NCI-H146 (cell line): Measurements from ENCODE around the gene HECTD1.
"Not testable (repeated sequence)": the region's sequence is repeated elsewhere in the genome, so short reads cannot be mapped to it uniquely, and the experiment has no call there.

ENCODE experiments used
- DNase-seq: peaks from one replicate; lab custom pipeline; 2025; lab: John Stamatoyannopoulos, UW

HECTD1 gene

DNA sequence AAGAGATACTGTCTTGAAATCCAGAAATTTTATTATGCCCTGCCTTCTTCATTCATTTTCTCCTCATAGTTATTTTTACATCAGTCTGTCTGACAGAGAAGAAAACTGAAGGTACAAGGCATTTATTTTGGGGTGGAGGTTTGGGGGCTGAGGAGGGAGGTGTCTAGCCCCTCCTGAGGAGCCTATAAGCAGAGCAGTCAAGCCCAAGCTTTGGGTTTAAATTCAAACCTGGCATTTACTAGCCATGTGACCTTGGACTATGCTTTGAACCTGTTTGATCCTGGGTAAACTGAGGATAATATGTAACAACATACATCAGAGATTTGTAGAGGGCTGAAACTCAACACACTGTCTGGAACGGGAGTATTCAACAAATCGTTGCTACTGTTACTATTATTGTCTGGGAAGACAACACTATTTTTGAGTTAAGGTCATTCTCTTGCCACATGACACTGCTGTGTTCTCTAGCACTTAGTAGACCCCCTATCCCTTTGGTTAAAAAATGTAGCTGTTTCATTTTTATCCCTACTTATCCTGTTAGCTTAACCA, 115.4 kb downstream of the HECTD1 start:
- no peak for DNase-seq

DNA sequence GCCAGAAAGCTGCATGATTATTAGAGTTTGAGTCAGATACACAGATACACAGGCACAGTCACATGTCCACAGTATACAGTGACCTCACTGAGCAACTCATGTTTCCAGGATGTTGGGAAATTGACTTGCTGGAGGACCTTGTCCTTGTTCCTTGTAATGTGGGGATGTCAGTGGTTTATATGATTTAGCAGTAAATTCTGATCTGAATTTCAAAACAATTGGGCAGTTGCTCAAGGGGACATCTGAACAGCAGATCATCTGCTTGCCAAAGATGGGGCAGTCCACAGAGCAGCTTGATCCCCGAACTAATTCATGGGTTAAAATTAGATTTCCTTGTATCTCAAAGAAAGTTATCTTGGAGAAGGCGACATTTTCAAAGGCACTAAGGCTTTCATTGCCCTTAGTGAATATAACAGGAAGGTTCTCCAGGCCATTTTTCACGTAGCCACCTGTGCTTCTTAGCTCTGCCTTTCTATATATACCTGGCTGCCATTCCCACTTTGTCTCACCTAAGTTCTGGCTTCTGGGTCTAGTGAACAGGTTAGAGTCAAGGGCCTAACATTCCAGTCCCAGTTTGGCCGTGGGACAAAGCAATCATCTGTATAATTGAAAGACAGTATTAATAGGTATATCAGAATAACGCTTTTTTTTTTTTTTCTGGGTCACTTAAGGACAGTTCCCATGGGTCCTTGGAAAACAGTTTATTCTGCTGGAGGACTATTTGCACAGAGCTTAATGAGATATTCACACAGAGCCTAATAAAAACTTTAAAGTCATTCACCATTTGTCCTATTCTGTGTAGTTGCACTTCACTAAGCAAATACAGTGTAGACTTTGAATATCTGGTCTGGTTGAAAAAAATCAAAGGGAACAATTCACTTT, 116.5 kb downstream of the HECTD1 start:
- DNase-seq: peak; percentile 48

GRCh38 chr14:31086466-31086865, 121.1 kb downstream of the HECTD1 start:
- not testable (repeated sequence) for DNase-seq

- DNase-seq: no peak
These were observed 122.6 kb downstream of the HECTD1 start for GRCh38 chr14:31085027-31085426.

DNA sequence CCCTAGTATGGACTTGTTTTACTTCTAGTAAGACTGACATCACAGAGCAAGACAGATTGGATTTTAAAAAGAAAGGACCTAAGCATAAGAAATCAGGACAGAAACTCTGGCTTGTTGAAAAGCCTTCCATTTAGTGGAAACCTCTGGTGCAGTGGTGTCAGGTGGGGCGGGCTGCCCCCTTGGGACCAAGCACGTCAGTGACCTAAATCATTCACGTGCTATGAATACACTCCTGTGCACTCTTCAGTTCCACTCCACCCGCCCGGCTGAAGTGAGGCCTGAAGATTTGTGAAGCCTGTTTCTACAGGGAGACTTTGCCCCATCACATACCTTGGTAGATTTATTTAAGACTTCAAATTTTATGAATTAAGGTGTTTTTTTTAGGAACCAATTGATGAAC, 123.2 kb downstream of the HECTD1 start:
- DNase-seq: no peak

GRCh38 chr14:31083781-31084180, 123.8 kb downstream of the HECTD1 start:
- no peak for DNase-seq

GRCh38 chr14:31080484-31080883, 127.1 kb downstream of the HECTD1 start:
- no peak for DNase-seq

GRCh38 chr14:31080056-31080455, 127.5 kb downstream of the HECTD1 start:
- DNase-seq: no peak

DNA sequence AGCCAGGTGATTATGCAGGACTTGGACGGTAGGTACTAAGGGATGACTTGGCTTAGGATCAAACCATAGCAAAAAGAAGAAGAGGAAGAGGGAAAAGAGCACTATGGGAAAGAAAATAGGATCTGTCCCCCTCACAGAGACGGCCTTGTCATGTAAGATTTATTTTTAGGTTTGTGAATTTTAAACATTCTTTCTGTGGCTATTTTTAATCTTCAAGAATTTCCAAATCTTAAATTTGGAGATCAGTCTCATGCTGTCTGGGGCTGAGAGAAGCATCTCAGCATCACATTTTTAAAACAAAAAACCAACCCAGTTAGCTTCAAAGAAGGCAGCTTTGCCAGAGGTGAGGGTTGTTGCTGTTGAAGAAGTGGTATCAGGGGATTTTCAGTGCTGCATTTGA, 128.8 kb downstream of the HECTD1 start:
- DNase-seq: no peak

DNA sequence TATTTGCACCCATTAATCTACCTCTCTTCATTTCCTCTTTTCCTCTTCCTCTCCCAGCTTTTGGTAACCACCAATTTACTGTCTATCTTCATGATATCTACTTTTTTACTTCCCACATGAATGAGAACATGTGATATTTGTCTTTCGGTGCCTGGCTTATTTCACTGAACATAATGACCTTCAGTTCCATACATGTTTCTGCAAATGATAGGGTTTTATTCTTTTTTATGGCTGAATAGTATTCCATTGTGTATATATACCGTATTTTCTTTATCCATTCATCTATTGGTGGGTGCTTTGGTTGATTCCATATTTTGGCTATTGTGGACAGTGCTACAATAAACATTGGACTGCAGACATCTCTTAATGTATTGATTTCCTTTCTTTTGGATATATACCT, 132.4 kb downstream of the HECTD1 start:
- DNase-seq: no peak

- no peak for DNase-seq
These were observed 136.4 kb downstream of the HECTD1 start for GRCh38 chr14:31071151-31071550.

- DNase-seq: no peak
These were observed 137.2 kb downstream of the HECTD1 start for GRCh38 chr14:31070431-31070830.

DNA sequence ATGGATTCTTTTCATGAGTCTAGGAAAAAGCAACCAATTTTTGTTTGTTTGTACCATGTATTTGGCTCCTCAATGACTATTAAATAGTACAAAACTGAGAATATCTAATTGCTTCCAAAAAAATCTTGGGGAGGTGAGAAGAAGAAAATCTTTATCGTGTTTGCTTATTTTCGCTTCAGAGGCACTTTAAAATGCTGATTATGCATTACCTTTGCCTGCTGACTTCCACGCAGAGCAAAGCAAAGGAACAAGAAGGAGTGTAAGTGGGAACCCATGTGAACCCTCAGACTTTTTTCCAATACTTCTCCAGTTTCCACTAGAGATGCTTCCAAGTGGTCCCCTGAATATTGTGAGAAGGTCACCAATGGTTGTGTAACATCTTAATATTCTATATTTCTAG, 138.2 kb downstream of the HECTD1 start:
- no peak for DNase-seq

- no peak for DNase-seq
These were observed 139.4 kb downstream of the HECTD1 start for GRCh38 chr14:31068235-31068634.

DNA sequence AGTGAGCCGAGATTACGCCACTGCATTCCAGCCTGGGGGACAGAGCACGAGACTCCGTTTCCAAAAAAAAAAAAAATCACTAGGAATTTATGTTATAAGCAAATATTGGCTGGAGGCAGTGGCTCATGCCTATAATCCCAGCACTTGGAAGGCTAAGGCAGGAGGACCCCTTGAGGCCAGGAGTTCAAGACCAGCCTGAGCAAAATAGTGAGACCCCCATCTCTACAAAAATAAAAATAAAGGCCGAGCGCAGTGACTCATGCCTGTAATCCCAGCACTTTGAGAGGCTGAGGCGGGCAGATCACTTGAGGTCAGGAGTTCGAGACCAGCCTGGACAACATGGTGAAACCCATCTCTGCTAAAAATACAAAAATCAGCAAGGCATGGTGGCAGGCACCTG, 144.7 kb downstream of the HECTD1 start:
- not testable (repeated sequence) for DNase-seq

GRCh38 chr14:31060253-31060875, 147.2 kb downstream of the HECTD1 start:
- DNase-seq: no peak

- DNase-seq: peak; percentile 16
These were observed 148.3 kb downstream of the HECTD1 start for GRCh38 chr14:31059152-31059924.

DNA sequence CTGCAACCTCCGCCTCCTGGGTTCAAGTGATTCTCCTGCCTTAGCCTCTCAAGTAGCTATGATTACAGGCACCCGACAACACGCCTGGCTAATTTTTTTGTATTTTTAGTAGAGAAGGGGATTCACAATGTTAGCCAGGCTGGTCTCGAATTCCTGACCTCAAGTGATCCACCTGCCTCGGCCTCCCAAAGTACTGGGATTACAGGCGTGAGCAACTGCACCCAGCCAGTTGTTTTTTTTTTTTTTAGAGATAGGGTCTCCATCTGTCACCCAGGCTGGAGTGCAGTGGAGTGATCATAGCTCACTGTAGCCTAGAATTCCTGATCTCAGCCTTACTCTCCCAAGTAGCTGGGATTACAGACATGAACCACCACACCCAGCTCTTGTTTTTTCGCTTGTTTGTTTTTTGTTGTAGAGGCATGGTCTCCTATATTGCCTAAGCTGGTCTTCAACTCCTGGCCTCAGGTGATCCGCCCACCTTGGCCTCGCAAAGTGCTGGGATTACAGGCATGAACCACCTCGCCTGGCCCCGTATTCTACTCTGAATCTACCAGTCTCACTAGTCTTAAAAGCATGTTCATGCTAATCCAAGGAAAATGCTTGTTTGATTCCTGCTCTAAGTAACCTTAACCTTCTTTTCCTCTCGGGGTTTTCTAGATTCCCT, 149.8 kb downstream of the HECTD1 start:
- DNase-seq: no peak

DNA sequence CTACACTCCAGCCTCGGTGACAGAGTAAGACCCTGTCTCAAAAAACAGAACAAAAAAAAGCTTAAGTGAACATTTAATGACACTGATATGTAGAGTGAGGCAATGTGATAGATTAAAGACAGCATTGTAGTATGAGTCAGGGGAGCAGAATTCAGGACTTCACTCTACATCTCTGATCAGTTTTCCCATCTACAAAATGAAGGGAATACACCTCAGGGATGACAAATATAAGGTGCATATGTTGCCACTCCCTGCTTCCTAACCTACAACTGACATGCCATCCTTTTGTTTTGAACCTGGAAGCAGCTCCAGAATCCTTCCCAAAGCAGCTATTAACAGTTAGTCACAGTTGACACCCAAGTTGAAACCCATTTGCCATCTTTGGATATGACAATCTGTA, 150.6 kb downstream of the HECTD1 start:
- no peak for DNase-seq

GRCh38 chr14:31052905-31053586, 154.5 kb downstream of the HECTD1 start:
- DNase-seq: peak; percentile 19

GRCh38 chr14:31051511-31051910, 156.1 kb downstream of the HECTD1 start:
- no peak for DNase-seq
